ENCODE measurements around the gene SERPINA3.

The SERPINA3 gene

GRCh38 chr14:94612174-94612573 is at the start of gene SERPINA3:
Gene SERPINA3, plus strand, starts transcription at chr14:94612391. Its CDS starts 2,051 bp downstream, at chr14:94614442.
- peak; percentile 35 for DNase-seq (ENCODE audit: low read depth)
- TF ChIP-seq, protein P1, sequence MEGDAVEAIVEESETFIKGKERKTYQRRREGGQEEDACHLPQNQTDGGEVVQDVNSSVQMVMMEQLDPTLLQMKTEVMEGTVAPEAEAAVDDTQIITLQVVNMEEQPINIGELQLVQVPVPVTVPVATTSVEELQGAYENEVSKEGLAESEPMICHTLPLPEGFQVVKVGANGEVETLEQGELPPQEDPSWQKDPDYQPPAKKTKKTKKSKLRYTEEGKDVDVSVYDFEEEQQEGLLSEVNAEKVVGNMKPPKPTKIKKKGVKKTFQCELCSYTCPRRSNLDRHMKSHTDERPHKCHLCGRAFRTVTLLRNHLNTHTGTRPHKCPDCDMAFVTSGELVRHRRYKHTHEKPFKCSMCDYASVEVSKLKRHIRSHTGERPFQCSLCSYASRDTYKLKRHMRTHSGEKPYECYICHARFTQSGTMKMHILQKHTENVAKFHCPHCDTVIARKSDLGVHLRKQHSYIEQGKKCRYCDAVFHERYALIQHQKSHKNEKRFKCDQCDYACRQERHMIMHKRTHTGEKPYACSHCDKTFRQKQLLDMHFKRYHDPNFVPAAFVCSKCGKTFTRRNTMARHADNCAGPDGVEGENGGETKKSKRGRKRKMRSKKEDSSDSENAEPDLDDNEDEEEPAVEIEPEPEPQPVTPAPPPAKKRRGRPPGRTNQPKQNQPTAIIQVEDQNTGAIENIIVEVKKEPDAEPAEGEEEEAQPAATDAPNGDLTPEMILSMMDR (conservative IDR thresholded peaks at IDR 0.05; ENCODE audit: low read length) = no peak
- no peak within 1 kb of the TSS for H3K4me3 ChIP-seq (ENCODE audit: low read length)

DNA sequence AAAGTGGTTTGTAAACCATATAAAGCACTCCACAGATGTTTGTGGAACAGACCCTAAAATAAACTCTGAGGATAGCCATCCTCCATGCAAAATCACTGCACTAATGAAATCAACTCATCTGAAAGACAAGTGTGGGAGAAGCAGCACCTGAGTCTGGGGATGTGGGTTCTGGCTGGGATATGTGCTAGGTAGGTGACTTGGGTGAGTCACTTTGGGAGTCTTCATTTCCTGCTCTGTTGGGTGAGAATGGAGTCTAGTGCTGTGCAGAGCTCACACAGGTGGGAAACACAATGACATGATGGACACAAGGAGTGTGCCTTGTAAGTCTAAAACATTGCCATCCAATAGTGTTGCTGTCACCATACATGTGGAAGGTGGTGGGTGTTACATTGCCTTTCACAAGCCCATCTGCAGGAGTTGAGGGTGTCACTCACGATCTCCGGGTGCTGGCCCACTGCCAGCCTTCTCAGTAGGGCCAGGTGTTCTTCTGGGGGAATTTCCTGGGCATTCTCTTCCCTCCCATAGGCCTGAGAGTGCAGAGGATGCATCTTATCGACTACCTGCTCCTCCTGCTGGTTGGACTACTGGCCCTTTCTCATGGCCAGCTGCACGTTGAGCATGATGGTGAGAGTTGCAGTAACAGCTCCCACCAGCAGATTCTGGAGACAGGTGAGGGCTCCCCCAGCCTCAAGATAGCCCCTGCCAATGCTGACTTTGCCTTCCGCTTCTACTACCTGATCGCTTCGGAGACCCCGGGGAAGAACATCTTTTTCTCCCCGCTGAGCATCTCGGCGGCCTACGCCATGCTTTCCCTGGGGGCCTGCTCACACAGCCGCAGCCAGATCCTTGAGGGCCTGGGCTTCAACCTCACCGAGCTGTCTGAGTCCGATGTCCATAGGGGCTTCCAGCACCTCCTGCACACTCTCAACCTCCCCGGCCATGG is 49.0 kb upstream of the SERPINA3 start:
- DNase-seq (ENCODE audit: low read depth) = no peak
- TF ChIP-seq, protein P1 (conservative IDR thresholded peaks at IDR 0.05; ENCODE audit: low read length) = no peak
- H3K4me3 ChIP-seq (ENCODE audit: low read length) = no peak overlapping the region

- TF ChIP-seq, protein P1 (conservative IDR thresholded peaks at IDR 0.05; ENCODE audit: low read length) = no peak
- no peak overlapping the region for H3K4me3 ChIP-seq (ENCODE audit: low read length)
- DNase-seq (ENCODE audit: low read depth) = no peak
These were observed 47.8 kb upstream of the SERPINA3 start for GRCh38 chr14:94564381-94564780.

DNA sequence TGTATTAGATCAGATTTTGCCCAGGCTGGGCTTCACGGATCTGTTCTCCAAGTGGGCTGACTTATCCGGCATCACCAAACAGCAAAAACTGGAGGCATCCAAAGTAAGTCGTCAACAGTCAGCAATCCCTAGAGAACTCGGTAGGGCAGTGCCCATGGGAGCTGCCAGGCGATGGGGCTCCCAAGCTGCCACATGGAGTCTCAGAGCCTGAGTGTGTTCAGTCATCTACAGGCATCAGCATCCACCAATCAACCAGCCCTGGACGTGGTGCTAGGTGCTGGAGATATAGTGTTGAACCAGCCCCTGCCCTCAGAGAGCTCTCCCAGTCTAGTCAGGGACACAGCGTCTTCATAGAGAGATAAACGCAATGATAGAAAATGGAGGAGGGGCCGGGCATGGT is 44.0 kb upstream of the SERPINA3 start:
- H3K4me3 ChIP-seq (ENCODE audit: low read length) = no peak overlapping the region
- TF ChIP-seq, protein P1 (conservative IDR thresholded peaks at IDR 0.05; ENCODE audit: low read length) = no peak
- DNase-seq (ENCODE audit: low read depth) = no peak

- TF ChIP-seq, protein P1 (conservative IDR thresholded peaks at IDR 0.05; ENCODE audit: low read length) = no peak
- no peak overlapping the region for H3K4me3 ChIP-seq (ENCODE audit: low read length)
- no peak for DNase-seq (ENCODE audit: low read depth)
These were observed 42.7 kb upstream of the SERPINA3 start for GRCh38 chr14:94569381-94570001.

DNA sequence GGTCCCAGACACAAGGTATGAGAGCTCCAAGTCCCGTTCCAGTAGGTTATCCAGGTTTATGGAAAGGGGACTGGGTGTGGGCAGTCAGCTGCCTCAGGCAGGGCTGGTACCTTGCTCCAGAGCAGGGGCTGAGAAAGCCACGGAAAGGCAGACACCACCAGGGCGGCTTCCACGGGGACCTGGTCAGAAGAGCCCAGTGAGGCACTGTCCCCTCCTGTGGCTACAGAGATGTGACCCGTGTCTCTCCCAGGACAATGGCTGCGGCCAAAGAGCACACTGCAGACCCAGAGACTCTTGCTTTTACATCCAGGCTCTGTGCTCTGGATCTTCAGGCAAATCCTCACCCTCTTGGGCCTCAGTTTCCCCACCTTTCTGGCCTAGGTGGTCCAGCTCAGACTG is 42.2 kb upstream of the SERPINA3 start:
- DNase-seq (ENCODE audit: low read depth) = no peak
- no peak overlapping the region for H3K4me3 ChIP-seq (ENCODE audit: low read length)
- TF ChIP-seq, protein P1 (conservative IDR thresholded peaks at IDR 0.05; ENCODE audit: low read length) = no peak

Data from AG10803 (cell line).